AG08396 (cell line): Measurements from ENCODE around the gene INVS.
"Not testable (repeated sequence)": the region's sequence is repeated elsewhere in the genome, so short reads cannot be mapped to it uniquely, and the experiment has no call there.

Experiments used
- DNase-seq: peaks from one replicate; pipeline ENCODE4 v3.0.0; 2012; ENCODE audit warnings: low spot score, mixed read lengths

INVS gene

DNA sequence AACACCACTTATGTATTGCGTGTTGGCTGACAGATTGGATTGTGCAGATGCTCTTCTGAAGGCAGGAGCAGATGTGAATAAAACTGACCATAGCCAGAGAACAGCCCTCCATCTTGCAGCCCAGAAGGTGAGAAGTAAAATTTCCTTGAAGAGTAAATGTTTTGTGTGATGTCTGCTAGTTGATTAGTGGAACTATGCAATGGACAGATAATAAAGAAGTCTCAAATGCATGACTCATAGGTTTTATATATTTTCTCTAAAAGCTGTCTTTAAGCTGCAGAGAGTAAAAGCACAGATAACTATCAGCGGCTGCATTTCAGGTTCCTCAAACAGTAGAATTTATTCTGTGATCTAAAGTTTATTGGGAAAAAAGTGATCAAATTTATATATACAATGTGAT lies 27.4 kb downstream of the INVS start:
- DNase-seq = no peak

DNA sequence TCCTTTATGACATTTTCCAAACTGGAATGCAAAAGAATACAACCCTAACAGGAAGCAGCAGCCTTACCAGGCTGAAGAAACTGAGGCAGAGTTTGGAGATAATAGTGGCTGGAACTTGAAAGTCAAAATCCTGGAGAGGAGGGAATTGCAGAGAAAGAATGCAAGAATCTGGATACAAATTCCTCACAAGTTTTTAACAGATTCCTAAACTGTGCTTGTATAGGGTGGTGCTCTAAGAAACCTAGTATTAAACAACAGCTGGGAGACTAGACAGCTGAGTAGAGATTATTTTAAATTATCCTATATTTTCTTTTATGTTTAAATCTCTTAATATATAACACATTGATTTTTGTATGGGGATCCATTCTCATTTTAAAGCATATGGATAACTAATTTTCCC lies 30.7 kb downstream of the INVS start:
- no peak for DNase-seq

DNA sequence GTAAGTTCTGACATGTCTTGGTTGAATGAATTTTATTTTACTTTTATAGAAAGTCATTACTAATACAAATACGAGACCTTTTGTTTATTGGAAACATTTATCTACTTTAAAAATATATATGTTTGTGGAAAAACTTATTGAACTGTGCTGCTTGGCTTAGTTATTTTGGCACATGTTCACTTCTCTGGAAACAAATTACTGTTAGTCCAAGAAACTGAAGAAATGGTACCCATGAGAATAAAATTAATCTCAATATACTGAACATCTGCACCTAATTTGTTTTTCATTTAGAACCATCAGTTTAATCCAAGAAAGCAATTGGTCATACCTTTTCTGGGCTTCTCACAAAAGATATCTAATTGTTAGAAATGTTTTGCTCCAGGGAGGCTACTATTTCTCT lies 32.2 kb downstream of the INVS start:
- no peak for DNase-seq

DNA sequence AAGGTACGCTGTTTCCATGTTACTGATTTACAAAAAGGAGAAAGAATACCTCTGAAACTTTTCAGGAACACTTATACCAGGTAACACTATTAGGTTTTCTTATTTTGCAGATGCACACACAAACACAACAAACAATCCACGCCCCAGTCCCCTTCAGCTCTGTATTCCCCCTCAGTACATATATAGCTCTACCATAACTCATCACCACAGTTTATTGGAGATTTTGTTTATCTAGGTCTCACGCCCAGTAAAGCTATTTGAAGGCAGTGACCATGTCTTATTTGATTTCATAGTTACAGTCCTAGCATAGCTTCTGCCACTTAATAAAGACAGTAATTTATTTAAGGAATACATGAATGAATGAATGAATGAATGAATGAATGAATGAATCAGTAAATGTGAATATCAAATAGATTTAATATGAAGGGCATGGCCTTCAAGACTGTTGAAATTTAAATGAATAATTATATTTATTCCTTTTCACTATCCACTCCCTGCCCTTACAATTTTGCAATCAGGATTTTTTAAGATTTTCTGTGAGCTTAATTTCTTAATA lies 32.9 kb downstream of the INVS start:
- no peak for DNase-seq

DNA sequence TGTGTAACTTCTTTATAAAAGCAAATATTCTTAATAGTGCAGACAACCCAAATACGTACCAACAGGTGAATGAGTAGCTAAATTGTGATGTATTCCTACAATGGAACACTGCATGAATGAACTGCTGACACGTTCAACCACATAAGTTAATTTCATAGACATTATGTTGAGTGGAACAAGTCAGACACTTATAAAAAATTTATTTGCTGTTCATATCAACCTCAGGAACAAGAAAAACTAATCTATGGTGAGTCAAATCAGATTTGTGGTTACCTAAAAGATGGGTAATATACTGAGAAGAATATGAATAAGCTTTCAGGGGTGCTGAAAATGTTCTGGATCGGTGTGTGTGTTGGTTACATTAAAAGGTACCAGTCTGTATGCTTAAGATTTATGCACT lies 35.7 kb downstream of the INVS start:
- no peak for DNase-seq

DNA sequence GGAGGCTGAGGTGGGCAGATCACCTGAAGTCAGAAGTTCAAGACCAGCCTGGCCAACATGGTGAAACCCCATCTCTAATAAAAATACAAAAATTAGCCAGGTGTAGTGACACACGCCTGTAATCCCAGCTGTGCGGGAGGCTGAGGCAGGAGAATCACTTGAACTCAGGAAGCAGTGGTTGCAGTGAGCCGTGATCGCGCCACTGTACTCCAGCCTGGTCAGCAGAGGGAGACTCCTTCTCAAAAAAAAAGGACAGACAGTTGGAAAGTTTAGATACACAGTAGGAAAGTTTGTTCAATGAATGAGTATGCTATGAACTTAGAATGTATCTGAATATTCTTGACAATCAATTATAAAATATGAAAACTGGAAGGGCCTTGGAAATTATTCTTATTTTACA lies 37.8 kb downstream of the INVS start:
- not testable (repeated sequence) for DNase-seq

DNA sequence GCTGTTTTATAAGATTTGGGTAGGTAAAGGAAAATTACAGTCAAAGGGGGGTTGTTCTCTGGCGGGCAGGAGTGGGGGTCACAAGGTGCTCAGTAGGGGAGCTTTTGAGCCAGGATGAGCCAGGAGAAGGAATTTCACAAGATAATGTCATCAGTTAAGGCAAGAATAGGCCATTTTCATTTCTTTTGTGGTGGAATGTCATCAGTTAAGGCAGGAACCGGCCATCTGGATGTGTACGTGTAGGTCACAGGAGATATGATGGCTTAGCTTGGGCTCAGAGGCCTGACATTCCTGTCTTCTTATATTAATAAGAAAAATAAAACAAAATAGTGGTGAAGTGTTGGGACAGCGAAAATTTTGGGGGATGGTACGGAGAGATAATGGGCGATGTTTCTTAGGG lies 41.3 kb downstream of the INVS start:
- DNase-seq = not testable (repeated sequence)

DNA sequence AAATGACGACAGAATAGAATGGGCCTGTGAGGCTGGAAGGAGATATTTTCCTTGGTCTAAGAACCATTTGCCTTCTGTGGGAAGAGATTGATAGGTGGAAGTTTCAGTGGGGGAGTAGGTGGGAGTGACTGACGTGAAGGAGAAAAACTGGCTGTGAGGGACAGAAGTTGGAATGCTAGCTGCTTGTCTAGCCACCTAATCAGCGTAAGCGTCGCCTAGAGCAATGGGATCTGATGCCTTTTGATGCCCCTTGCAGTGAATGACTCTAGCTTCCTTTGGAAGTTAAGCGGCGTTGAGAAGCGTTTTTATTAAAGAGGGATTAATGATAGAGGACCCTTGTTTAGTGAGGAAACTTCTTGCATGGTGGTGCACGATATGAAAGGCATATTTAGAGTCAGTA lies 42.8 kb downstream of the INVS start:
- DNase-seq = not testable (repeated sequence)

DNA sequence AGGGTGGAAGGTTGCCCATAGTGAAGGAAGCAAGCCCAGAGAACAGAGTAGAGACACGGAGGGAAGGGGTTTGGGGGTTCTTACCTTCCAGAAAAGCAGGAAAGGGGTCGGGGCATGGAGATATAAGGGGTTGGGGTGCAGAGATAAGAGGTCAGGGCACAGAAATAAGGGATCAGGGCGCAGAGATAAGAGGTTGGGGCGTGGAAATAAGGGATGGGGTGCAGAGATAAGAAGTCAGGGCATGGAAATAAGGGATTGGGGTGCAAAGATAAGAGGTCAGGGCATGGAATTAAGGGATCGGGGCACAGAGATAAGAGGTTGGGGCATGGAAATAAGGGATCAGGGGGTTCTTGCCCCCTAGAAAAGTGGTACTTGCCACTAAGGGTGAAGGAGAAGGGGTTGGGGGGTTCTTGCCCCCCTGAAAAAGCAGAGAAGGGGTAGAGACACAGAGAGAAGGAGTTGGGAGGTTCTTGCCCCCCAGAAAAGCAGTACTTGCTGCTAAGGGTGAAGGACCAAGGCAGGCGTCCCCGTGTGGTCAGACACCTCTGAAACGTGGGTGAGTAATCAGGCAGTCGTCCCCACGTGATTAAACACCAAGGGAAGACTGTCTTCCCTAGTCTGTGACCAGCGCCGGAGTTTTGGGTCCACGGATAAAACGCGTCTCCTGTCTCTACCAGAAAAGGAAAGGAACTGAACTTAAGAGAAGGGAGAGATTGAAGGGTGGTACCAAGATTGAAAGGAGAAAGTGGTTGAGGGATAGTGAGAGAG lies 46.3 kb downstream of the INVS start:
- DNase-seq = not testable (repeated sequence)

DNA sequence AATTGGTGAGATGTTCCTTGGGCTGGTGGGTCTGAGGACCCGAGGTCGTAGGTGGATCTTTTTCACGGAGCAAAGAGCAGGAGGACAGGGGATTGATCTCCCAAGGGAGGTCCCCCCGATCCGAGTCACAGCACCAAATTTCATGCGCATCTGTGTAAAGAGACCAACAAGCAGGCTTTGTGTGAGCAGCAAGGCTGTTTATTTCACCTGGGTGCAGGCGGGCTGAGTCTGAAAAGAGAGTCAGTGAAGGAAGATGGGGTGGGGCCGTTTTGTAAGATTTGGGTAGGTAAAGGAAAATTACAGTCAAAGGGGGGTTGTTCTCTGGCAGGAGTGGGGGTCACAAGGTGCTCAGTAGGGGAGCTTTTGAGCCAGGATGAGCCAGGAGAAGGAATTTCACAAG lies 46.9 kb downstream of the INVS start:
- not testable (repeated sequence) for DNase-seq

DNA sequence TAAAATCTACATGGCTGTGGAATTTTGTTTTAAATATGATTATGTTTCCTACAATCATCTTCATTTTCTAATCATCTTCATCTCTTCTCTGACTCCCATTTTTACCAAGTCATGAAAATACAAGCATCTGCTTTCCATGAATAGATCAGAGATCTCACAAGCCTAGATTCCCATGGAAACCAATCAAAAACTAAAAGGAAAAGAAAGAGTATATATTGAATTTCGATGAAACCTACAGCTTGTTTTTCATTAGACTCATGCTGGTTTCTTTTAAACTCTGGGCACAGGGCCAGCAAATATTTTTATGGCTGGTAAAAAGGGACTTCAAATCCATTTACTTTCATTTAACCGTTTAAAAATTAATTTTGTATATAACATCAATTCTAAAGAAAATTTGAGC lies 51.2 kb downstream of the INVS start:
- DNase-seq = no peak

DNA sequence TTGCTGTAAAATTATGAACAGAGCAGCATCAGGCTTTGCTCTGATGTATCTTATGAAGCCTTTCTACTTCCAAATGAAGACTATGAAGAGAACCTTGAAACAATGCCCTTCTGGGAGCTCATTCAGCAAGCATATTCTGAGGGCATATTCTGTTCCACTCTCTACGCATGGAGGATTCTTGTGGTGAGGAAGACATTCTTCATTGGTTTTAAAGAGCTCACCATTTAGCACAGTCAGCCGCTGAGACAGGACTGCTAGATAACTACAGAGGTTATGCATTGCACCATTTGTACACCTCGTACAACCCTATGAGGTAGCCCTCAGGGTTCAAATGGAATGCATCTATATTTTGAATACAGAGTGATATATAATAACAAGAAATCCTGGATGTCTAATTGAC lies 61.0 kb downstream of the INVS start:
- DNase-seq = no peak

DNA sequence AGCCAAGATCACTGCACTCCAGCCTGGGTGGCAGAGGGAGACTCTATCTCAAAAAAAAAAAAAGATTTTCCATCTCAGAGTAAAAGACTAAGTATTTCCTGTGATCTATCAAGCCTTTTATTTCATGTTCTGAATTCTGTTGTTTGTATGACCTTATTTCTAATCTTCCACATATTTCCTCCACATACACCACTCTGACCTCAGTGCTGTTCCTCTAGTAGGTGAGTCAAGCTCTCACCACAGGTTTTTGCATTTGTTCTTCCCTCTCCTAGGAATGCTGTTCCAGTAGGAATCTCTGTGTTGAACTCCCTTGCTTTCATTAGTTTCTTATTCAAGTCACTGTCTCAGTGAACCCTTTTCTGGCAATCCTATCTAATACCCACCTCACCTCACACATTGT lies 68.1 kb downstream of the INVS start:
- no peak for DNase-seq

DNA sequence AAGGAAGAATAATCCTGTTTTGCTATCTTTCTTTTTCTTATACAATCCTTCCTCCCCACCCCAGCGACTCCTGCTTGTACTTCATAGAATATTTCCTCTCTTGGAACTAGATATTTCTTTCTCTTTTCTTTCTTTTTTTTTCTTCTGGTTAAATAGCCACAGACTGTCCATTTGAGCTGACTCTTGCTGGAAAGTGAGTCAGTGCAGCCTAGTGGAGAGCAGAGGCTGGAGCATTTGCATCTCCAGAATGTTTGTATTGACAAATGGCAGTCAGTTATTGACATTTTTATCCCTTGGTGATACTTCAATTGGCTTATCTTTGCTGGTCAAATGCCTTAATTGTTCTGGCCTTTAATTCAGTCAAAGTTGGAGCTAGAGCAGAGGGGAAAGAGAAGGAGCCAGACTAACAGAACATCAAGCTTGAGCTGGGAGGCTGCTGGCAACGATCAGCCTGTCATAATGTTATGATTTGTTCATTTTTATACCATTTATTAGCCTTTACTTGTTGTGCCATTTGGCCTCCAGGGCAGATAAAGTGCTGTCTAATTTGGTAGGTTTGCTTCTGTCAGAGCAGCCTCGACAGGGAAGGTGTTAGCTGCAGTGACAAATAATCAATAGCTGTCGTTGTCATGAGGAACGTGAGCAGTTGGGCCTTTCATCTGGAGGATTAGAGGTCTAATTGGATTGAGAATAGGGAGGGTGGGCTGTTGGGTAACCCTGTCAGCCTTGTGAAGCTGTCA lies 69.0 kb downstream of the INVS start:
- peak; percentile 27 for DNase-seq

DNA sequence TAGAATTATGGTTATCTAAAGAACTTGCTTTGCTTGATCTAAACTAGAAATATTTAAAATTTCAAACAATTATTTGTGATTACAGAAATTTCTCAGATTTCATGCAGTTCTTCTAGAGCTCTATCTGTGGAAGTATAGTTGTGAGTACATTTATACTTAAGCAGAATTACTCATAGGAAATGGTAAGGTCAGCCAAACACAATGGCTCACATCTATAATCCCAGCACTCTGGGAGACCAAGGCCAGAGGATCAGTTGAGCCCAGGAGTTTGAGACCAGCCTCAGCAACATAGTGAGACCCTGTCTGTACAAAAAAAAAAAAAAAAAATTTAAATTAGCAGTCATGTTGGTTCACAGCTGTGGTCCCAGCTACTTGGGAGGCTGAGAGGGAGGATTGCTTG lies 71.0 kb downstream of the INVS start:
- no peak for DNase-seq

DNA sequence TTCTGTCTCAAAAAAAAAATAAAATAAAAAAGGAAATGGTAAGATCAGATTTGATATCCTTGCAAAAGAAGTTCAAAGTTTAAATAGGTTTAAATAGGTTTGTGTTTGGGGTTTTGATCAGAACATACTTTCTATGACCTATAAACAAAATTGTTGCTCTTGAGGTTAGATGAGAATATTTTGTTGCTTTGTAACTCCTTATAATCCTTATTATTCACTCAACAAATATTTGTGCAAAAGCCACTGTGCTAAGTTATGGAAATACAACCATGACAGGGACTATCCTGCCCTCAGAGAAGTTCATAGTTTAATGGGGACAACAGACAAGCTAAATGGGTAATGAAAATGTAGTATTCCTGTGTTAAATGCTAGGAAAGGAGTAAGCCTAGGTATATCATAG lies 71.5 kb downstream of the INVS start:
- no peak for DNase-seq

DNA sequence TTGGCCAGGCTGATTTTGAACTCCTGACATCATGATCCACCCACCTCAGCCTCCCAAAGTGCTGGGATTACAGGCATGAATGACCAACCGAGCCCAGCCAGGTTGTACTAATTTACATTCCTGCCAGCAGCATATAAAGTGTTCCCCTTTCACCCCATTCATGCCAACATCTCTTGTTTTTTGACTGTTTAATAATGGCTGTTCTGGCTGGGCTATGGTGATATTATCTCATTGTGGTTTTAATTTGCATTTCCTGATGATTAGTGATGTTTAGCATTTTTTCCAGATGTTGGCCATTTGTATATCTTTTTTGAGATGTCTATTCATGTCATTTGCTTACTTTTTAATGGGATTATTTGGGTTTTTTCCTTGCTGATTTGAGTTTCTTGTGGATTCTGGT lies 87.3 kb downstream of the INVS start:
- DNase-seq = no peak

DNA sequence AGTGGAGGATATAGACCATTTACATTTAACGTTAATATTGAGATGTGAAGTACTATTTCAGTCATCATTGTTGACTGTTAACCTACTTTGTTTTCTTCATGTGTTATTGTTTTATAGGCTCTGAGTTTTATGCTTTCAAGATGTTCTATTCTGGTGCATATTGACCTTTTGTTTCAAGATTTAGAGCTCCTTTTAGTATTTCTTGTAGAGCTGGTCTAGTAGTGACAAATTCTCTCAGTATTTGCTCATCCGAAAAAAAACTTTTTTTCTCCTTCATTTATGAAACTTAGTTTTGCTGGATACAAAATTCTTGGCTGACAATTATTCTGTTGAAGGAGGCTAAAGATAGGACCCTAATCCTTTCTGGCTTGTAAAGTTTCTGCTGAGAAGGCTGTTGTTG lies 91.3 kb downstream of the INVS start:
- no peak for DNase-seq

DNA sequence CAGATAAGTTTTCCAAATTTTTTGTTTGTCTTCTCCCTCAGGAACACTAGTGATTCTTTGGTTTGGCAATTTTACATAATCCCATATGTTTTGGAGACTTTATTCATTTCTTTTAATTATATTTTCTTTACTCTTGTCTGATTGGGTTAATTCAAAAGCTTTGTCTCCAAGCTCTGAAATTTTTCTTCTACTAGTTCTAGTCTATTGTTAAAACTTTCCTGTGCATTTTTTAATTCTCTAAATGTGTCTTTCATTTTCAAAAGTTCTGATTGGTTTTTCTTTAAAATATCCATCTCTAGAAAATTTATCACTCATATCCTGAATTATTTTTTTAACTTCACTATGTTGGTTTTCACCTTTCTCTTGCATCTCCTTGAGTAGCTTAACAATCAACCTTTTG lies 92.2 kb downstream of the INVS start:
- DNase-seq = no peak

DNA sequence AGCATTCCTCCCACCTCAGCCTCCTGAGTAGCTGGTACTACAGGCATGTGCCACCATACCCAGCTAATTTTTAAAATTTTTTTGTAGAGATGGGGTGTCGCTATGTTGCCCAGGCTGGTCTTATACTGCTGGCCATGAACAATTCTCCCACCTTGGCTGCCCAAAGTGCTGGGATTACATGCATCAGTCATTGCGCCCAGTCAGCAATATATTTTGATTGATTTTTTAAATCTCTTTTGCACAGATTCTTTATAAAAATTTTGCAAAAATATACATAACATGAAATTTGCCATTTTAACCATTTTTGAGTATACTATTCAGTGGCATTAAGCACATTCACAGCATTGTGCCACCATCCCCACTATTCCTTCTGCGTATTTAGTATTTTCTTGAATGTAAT lies 94.0 kb downstream of the INVS start:
- no peak for DNase-seq

DNA sequence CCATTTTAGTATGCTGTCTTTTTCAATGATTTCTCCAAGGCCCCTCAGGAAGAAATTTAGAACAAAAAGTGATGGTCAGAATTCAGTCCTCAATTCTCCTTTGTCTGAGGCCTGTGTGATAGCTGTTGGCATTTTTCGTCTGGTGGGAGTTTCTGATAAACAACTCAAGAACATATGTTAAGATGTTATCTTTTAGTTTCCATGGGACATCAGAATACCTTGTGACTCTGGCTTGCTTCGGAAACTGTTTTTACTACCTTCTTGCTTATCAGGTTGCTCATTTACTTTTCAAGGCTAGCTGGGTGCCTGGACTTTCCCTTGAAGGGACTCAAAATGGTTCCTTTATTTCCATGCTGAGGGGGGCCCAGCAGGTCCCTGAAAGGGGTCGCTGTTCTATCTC lies 97.2 kb downstream of the INVS start:
- no peak for DNase-seq

DNA sequence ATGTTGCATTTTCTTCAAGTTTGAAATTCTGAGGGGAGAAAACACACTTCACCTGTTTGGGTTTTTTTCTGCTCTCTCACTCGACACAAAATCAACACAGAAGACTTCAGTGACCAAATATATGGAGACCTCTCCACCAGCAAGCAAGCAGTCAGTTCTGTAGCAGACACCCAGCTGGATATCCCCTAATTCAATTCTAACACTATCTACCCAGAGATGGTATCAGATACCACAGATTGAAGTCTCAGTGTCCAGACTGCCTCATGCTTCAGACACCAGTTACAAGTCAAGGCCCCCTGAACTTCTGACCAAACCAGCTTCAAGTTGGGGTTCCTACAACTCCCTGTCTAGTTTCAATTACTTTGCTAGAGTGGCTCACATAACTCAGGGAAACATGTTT lies 97.8 kb downstream of the INVS start:
- DNase-seq = no peak

DNA sequence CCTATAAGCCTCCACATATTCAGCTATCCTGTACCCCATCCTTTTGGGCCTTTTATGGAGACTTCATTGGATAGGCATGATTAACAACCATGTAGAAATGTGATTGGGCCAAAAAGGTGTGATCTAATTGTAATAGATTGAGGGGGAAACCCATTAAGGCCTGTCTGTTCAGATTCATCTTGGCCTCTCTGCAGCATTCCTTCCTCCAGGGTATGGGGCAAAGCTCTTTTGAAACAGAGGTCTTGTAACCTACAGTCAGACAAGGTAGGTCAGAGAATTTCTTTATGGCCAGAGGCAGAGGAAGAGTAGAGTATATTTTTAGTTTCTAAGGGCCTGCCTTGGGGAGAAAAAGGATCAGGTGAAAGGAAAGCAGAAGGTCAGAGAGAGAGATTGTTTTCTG lies 98.5 kb downstream of the INVS start:
- DNase-seq = no peak

DNA sequence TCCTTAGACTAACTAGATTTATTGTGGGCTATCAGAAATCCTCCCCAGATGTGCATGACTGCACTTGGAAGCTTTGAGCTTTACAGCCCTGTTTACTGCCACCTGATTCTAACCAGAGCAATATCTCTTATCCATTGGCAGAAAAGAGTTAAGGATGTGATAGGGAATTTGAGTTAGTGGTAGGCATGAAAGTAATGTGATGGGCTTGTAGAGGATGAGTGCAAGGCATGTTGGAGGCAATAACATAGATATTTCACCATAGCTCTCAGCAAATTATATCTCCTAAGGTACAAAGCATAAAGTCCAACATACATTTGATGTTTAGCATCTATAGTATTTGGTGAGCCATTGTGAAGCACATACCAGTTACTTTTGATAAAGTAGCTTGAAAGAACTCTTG lies 103.8 kb downstream of the INVS start:
- DNase-seq = no peak
